HFFc6 (cell line): Measurements from ENCODE around the gene TTC4. TPM values are rescaled to one million over a fixed set of nuclear protein-coding genes. Genes with fewer than 3 reads are reported as not detected.

Source experiments
- DNase-seq: peaks from one replicate; pipeline ENCODE4 v3.0.0-alpha.2; 2018
- H3K27ac Mint-ChIP-seq: 2 replicates; pipeline ENCODE4 v1.8.0; 2020; ENCODE audit warnings: mild to moderate bottlenecking, mixed read lengths
- H3K27me3 Mint-ChIP-seq: 2 replicates; pipeline ENCODE4 v1.8.0; 2021; ENCODE audit warnings: mild to moderate bottlenecking, moderate library complexity, mixed read lengths; ENCODE audit not compliant: insufficient read depth
- H3K36me3 Mint-ChIP-seq: 2 replicates; pipeline ENCODE4 v1.8.0; 2021; ENCODE audit warnings: low read depth, mixed read lengths
- H3K4me1 Mint-ChIP-seq: 2 replicates; pipeline ENCODE4 v1.8.0; 2020; ENCODE audit warnings: low read depth, mixed read lengths
- H3K4me3 Mint-ChIP-seq: 2 replicates; pipeline ENCODE4 v1.8.0; 2020; ENCODE audit warnings: mild to moderate bottlenecking, moderate library complexity, mixed read lengths
- H3K9me3 Mint-ChIP-seq: 2 replicates; pipeline ENCODE4 v1.8.0; 2020; ENCODE audit warnings: mild to moderate bottlenecking, mixed read lengths
- CTCF ChIP-seq: fragments of 200-600 bp; sonication (generic); IDR thresholded peaks from 2 replicates; pipeline ENCODE4 v1.5.0; 2021; ENCODE audit warnings: antibody characterized with exemption, mild to moderate bottlenecking
- total RNA-seq, 6 experiments: library from RNA; stranded (reverse); fragmentation: NEBNext Ultra II Directional; extraction: Animal tissue kit (Norgen Biotek cat#: 25700); gene quantifications; 2 replicates in 1 of 6; 3 replicates in 5 of 6; pipeline ENCODE4 v1.2.3, GENCODE V29; 2021

TTC4 gene
- total RNA-seq, 6 experiments from 2014 or later, result 20.1 to 31.5 (median 28.2) TPM

GRCh38 chr1:54705153-54705552 is 10.5 kb upstream of the TTC4 start:
- no peak for DNase-seq
- H3K4me3 Mint-ChIP-seq, result no peak overlapping the region
- H3K9me3 Mint-ChIP-seq, result no peaks in the 10 kb centered on the region
- no peaks in the 10 kb centered on the region for H3K36me3 Mint-ChIP-seq
- no peak for TF ChIP-seq CTCF
- H3K4me1 Mint-ChIP-seq, result peaks cover 2% of the 10 kb centered on the region; the same call in 1 of the 2 replicates
- peaks cover 15% of the 10 kb centered on the region for H3K27me3 Mint-ChIP-seq
- no peak overlapping the region for H3K27ac Mint-ChIP-seq

- Mint-ChIP-seq H3K9me3 (no peaks in the 10 kb centered on the region), H3K4me3 (no peak overlapping the region), H3K27me3 (peaks cover 23% of the 10 kb centered on the region), H3K27ac (no peak overlapping the region), H3K36me3 (no peaks in the 10 kb centered on the region), H3K4me1 (peaks cover 5% of the 10 kb centered on the region; the same call in 1 of the 2 replicates)
- no peak for TF ChIP-seq CTCF
- no peak for DNase-seq
Measured at GRCh38 chr1:54706419-54706818, 9.2 kb upstream of the TTC4 start.

GRCh38 chr1:54708385-54708784 is 7.3 kb upstream of the TTC4 start:
- Mint-ChIP-seq H3K4me1 (peaks cover 5% of the 10 kb centered on the region; the same call in 1 of the 2 replicates), H3K4me3 (no peak overlapping the region), H3K9me3 (no peaks in the 10 kb centered on the region)

GRCh38 chr1:54709547-54710292 is 5.9 kb upstream of the TTC4 start:
- Mint-ChIP-seq H3K4me3 (no peak overlapping the region), H3K27me3 (peaks cover 32% of the 10 kb centered on the region), H3K9me3 (no peaks in the 10 kb centered on the region), H3K27ac (no peak overlapping the region), H3K4me1 (peaks cover 5% of the 10 kb centered on the region; the same call in 1 of the 2 replicates), H3K36me3 (no peaks in the 10 kb centered on the region)
- no peak for DNase-seq
- TF ChIP-seq CTCF, result no peak

More at GRCh38 chr1:54708385-54708784, 7.3 kb upstream of the TTC4 start:
- Mint-ChIP-seq H3K36me3 (no peaks in the 10 kb centered on the region), H3K27me3 (peaks cover 31% of the 10 kb centered on the region), H3K27ac (no peak overlapping the region)
- DNase-seq, result no peak
- TF ChIP-seq CTCF, result no peak

- no peak overlapping the region for H3K4me3 Mint-ChIP-seq
- DNase-seq, result no peak
Measured at GRCh38 chr1:54710434-54710833, 5.2 kb upstream of the TTC4 start.

More at GRCh38 chr1:54710434-54710833, 5.2 kb upstream of the TTC4 start:
- Mint-ChIP-seq H3K27ac (no peak overlapping the region), H3K27me3 (peaks cover 32% of the 10 kb centered on the region), H3K9me3 (no peaks in the 10 kb centered on the region), H3K36me3 (no peaks in the 10 kb centered on the region), H3K4me1 (peaks cover 10% of the 10 kb centered on the region)
- TF ChIP-seq CTCF, result no peak
